ENCODE data around the gene CFAP100. TPM values are rescaled to one million over a fixed set of nuclear protein-coding genes. Genes with fewer than 3 reads are reported as not detected.

The CFAP100 gene
- total and polyA plus RNA-seq, 9 of the 15 experiments (the other 6 are each of a cell fraction or from before 2014, with no cell fraction given) = not detected

DNA sequence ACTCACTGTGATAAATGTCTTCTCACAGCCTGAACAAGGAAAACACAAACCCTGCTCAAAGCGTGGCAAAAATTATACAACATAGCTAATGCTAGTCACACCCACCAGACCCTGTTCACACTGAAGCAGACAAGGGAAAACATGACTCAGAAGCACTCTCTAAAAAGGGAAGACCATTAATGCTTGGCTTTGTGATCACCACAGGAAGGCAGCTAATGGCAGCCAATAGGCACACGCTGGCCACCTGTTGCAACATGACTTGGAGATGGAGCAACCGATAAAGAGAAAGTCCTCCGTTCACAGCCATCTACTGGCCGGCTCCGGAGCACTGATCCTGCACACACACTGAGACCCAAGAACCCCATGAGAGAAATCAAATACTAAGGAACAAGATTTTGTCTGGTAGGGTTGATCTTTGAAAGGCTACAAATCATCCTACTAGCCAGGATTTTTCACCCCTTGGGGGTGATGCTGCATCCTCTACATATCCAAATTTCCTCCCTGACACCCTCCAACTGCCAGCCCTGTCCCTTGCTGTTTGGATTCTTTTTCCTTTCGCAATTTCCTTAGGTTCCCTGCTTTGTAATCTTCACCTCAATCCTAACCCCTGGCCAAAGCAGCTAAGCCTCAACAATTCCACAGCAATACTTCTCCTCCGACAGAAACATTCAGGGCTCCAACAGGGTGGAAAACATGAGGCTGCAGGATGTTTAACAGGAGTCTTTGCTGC, 77.7 kb downstream of the CFAP100 start (continued):
- TF ChIP-seq ESRRB (CRISPR knock-in tag; IDR thresholded peaks at IDR 0.05; ENCODE audit: borderline replicate concordance) (no peak), BHLHE40 (IDR thresholded peaks at IDR 0.05; ENCODE audit: low read length) (peak; percentile 63), TEAD4 (IDR thresholded peaks at IDR 0.05; ENCODE audit: low read length) (peak; percentile 43; the same call in 1 of the 2 replicates), TEAD4 (CRISPR knock-in tag; IDR thresholded peaks at IDR 0.05; ENCODE audit: borderline replicate concordance) (no peak), RB1 (IDR thresholded peaks at IDR 0.05; ENCODE audit: low read depth) (no peak), BMI1 (IDR thresholded peaks at IDR 0.05; ENCODE audit: low read length) (no peak), ZNF695 (CRISPR knock-in tag; IDR thresholded peaks at IDR 0.05) (no peak), RBM25 (IDR thresholded peaks at IDR 0.05; ENCODE audit: low read depth, low read length, severe bottlenecking) (no peak), EHMT2 (IDR thresholded peaks at IDR 0.05) (peak; percentile 82; the same call in 1 of the 2 replicates), ATF7 (IDR thresholded peaks at IDR 0.05) (peak; percentile 81), GATA2 (CRISPR knock-in tag; IDR thresholded peaks at IDR 0.05) (peak; percentile 79), ZNF75A (CRISPR knock-in tag; IDR thresholded peaks at IDR 0.05) (no peak), NFIC (IDR thresholded peaks at IDR 0.05) (no peak), KDM2B (CRISPR knock-in tag; IDR thresholded peaks at IDR 0.05) (no peak)
- TF ChIP-seq, protein P1, sequence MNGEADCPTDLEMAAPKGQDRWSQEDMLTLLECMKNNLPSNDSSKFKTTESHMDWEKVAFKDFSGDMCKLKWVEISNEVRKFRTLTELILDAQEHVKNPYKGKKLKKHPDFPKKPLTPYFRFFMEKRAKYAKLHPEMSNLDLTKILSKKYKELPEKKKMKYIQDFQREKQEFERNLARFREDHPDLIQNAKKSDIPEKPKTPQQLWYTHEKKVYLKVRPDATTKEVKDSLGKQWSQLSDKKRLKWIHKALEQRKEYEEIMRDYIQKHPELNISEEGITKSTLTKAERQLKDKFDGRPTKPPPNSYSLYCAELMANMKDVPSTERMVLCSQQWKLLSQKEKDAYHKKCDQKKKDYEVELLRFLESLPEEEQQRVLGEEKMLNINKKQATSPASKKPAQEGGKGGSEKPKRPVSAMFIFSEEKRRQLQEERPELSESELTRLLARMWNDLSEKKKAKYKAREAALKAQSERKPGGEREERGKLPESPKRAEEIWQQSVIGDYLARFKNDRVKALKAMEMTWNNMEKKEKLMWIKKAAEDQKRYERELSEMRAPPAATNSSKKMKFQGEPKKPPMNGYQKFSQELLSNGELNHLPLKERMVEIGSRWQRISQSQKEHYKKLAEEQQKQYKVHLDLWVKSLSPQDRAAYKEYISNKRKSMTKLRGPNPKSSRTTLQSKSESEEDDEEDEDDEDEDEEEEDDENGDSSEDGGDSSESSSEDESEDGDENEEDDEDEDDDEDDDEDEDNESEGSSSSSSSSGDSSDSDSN (IDR thresholded peaks at IDR 0.05; ENCODE audit: borderline replicate concordance in 1 of 2, low read depth in 2 of 2, low read length in 2 of 2) = 0 out of 4 replicates have a peak, but pooled peaks of 1 of the 2 experiments have one; percentile 27
- TF ChIP-seq, protein P2, sequence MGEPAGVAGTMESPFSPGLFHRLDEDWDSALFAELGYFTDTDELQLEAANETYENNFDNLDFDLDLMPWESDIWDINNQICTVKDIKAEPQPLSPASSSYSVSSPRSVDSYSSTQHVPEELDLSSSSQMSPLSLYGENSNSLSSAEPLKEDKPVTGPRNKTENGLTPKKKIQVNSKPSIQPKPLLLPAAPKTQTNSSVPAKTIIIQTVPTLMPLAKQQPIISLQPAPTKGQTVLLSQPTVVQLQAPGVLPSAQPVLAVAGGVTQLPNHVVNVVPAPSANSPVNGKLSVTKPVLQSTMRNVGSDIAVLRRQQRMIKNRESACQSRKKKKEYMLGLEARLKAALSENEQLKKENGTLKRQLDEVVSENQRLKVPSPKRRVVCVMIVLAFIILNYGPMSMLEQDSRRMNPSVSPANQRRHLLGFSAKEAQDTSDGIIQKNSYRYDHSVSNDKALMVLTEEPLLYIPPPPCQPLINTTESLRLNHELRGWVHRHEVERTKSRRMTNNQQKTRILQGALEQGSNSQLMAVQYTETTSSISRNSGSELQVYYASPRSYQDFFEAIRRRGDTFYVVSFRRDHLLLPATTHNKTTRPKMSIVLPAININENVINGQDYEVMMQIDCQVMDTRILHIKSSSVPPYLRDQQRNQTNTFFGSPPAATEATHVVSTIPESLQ (CRISPR knock-in tag; IDR thresholded peaks at IDR 0.05) = no peak
- TF ChIP-seq, protein P3, sequence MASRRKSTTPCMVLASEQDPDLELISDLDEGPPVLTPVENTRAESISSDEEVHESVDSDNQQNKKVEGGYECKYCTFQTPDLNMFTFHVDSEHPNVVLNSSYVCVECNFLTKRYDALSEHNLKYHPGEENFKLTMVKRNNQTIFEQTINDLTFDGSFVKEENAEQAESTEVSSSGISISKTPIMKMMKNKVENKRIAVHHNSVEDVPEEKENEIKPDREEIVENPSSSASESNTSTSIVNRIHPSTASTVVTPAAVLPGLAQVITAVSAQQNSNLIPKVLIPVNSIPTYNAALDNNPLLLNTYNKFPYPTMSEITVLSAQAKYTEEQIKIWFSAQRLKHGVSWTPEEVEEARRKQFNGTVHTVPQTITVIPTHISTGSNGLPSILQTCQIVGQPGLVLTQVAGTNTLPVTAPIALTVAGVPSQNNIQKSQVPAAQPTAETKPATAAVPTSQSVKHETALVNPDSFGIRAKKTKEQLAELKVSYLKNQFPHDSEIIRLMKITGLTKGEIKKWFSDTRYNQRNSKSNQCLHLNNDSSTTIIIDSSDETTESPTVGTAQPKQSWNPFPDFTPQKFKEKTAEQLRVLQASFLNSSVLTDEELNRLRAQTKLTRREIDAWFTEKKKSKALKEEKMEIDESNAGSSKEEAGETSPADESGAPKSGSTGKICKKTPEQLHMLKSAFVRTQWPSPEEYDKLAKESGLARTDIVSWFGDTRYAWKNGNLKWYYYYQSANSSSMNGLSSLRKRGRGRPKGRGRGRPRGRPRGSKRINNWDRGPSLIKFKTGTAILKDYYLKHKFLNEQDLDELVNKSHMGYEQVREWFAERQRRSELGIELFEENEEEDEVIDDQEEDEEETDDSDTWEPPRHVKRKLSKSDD (conservative IDR thresholded peaks at IDR 0.05; ENCODE audit: low read length) = no peak
- TF ChIP-seq, protein P4, sequence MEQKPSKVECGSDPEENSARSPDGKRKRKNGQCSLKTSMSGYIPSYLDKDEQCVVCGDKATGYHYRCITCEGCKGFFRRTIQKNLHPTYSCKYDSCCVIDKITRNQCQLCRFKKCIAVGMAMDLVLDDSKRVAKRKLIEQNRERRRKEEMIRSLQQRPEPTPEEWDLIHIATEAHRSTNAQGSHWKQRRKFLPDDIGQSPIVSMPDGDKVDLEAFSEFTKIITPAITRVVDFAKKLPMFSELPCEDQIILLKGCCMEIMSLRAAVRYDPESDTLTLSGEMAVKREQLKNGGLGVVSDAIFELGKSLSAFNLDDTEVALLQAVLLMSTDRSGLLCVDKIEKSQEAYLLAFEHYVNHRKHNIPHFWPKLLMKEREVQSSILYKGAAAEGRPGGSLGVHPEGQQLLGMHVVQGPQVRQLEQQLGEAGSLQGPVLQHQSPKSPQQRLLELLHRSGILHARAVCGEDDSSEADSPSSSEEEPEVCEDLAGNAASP (IDR thresholded peaks at IDR 0.05) = no peak
- TF ChIP-seq, protein P5, sequence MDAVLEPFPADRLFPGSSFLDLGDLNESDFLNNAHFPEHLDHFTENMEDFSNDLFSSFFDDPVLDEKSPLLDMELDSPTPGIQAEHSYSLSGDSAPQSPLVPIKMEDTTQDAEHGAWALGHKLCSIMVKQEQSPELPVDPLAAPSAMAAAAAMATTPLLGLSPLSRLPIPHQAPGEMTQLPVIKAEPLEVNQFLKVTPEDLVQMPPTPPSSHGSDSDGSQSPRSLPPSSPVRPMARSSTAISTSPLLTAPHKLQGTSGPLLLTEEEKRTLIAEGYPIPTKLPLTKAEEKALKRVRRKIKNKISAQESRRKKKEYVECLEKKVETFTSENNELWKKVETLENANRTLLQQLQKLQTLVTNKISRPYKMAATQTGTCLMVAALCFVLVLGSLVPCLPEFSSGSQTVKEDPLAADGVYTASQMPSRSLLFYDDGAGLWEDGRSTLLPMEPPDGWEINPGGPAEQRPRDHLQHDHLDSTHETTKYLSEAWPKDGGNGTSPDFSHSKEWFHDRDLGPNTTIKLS (IDR thresholded peaks at IDR 0.05; ENCODE audit: borderline replicate concordance, low read depth) = no peak

Measured in K562 (cell line).